Vagina (tissue), 2 donors: ENCODE results near the gene TMEM100.
"Not testable (repeated sequence)": the region's sequence is repeated elsewhere in the genome, so short reads cannot be mapped to it uniquely, and the experiment has no call there.

ENCODE experiments used
- CTCF ChIP-seq, 3 experiments: fragments of 450-650 bp in 2 of 3; fragments of 200-600 bp in 1 of 3; sonication (generic) in 1 of 3; IDR thresholded peaks; one replicate each; pipeline ENCODE4 v1.5.1; 2017 to 2019; ENCODE audit warnings: antibody characterized with exemption in 3 of 3, mild to moderate bottlenecking in 2 of 3, moderate library complexity in 2 of 3
- POLR2A ChIP-seq, 2 donors: fragments of 450-650 bp; IDR thresholded peaks; one replicate each; pipeline ENCODE4 v1.6.1; 2017; ENCODE audit warnings: antibody characterized with exemption in 2 of 2, mild to moderate bottlenecking in 2 of 2, moderate library complexity in 2 of 2

DNA sequence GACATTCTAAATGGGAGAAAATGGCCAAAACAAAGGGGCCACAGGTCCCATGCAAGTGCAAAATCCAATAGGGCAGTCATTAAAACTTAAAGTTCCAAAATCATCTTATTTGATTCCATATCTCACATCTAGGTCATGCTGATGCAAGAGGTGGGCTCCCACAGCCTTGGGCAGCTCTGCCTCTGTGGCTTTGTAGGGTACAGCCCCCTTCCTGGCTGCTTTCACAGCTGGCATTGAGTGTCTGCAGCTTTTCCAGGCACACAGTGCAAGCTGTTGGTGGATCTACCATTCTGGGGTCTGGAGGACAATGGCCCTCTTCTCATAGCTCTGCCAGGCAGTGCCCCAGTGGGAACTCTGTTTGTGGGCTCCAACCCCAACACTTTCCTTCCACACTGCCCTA is 50.7 kb downstream of the TMEM100 start:
- TF ChIP-seq CTCF, POLR2A (IDR thresholded peaks at IDR 0.05): not testable (repeated sequence)
